Stomach (tissue), 4 donors: ENCODE measurements around the gene PPM1G.

Source experiments
- POLR2A ChIP-seq, 4 donors: fragments of 450-650 bp; IDR thresholded peaks; one replicate each; pipeline ENCODE4 v1.6.1; 2016; ENCODE audit warnings: antibody characterized with exemption in 4 of 4, control low read depth in 2 of 4, mild to moderate bottlenecking in 1 of 4, moderate library complexity in 1 of 4
- POLR2AphosphoS5 ChIP-seq, 3 donors: sonication (generic); formaldehyde crosslinking; IDR thresholded peaks; one replicate each; pipeline ENCODE4 v1.6.1; 2016; ENCODE audit warnings: antibody characterized with exemption in 3 of 3

- no peak for TF ChIP-seq POLR2A (IDR thresholded peaks at IDR 0.05)
- TF ChIP-seq POLR2AphosphoS5 (IDR thresholded peaks at IDR 0.05), result peak in 2 of 3 donors; percentile 72 to 73
Measured at GRCh38 chr2:27441958-27442919, 32.8 kb upstream of the PPM1G start, which contains the start of gene KRTCAP3.
